ENCODE data around the gene ABHD5. TPM values are rescaled to one million over a fixed set of nuclear protein-coding genes. Genes with fewer than 3 reads are reported as not detected.

The ABHD5 gene
- total RNA-seq, 1 donor from 2014 or later, result 13.2 TPM

DNA sequence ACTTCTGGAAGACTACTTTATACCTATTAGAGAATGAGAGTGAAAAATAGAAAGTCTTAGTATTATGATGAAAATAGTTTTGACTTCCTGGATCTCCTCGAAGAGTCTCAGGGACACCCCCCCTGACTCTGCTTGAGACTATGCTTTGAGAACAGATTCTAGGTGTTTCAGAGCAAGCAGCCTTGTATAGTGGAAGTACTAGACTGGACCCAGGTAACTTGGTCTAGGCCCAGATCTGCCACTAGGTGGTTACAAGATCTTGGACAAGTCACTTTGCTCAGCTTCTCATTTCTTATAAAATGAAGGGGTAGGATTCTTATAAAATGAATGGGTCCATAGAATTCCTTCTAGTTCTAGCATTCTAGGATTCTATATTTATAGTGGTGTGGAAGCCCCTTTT lies 9.1 kb downstream of the ABHD5 start:
- H3K27me3 Mint-ChIP-seq, result no peaks in the 10 kb centered on the region
- no peak overlapping the region for H3K4me3 Mint-ChIP-seq
- H3K4me1 Mint-ChIP-seq (ENCODE audit: unreplicated experiment), result peaks cover 12% of the 10 kb centered on the region
- DNase-seq (ENCODE audit: extremely low spot score, unreplicated experiment), result no peak
- TF ChIP-seq, protein P1, sequence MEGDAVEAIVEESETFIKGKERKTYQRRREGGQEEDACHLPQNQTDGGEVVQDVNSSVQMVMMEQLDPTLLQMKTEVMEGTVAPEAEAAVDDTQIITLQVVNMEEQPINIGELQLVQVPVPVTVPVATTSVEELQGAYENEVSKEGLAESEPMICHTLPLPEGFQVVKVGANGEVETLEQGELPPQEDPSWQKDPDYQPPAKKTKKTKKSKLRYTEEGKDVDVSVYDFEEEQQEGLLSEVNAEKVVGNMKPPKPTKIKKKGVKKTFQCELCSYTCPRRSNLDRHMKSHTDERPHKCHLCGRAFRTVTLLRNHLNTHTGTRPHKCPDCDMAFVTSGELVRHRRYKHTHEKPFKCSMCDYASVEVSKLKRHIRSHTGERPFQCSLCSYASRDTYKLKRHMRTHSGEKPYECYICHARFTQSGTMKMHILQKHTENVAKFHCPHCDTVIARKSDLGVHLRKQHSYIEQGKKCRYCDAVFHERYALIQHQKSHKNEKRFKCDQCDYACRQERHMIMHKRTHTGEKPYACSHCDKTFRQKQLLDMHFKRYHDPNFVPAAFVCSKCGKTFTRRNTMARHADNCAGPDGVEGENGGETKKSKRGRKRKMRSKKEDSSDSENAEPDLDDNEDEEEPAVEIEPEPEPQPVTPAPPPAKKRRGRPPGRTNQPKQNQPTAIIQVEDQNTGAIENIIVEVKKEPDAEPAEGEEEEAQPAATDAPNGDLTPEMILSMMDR (conservative IDR thresholded peaks at IDR 0.05), result peak; percentile 42
- H3K27ac Mint-ChIP-seq, result no peak overlapping the region
- peaks cover 10% of the 10 kb centered on the region for H3K36me3 Mint-ChIP-seq
- no peaks in the 10 kb centered on the region for H3K9me3 Mint-ChIP-seq

DNA sequence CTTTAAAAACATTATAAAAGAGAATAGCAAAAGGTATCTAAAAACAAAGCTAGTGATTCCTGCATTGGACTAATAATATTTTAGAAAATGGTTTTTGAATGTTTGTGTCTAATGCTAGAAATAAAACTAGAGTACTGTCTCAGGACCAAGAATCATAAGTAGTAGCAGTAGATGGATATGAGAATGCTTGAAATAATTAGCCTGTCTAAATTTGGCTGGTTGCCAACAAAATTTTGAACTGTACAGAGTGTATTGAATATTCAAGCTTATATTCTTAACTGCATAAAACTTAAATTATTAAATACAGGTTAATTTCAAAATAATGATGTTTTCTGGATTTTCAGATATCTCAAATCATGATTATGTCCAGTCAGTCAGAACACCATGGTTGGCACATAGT lies 14.0 kb downstream of the ABHD5 start:
- no peaks in the 10 kb centered on the region for H3K4me1 Mint-ChIP-seq (ENCODE audit: unreplicated experiment)
- no peaks in the 10 kb centered on the region for H3K27me3 Mint-ChIP-seq
- no peak for DNase-seq (ENCODE audit: extremely low spot score, unreplicated experiment)
- TF ChIP-seq, protein P1 (conservative IDR thresholded peaks at IDR 0.05), result no peak
- H3K27ac Mint-ChIP-seq, result no peak overlapping the region
- no peak overlapping the region for H3K4me3 Mint-ChIP-seq
- no peaks in the 10 kb centered on the region for H3K9me3 Mint-ChIP-seq
- H3K36me3 Mint-ChIP-seq, result peaks cover 13% of the 10 kb centered on the region

DNA sequence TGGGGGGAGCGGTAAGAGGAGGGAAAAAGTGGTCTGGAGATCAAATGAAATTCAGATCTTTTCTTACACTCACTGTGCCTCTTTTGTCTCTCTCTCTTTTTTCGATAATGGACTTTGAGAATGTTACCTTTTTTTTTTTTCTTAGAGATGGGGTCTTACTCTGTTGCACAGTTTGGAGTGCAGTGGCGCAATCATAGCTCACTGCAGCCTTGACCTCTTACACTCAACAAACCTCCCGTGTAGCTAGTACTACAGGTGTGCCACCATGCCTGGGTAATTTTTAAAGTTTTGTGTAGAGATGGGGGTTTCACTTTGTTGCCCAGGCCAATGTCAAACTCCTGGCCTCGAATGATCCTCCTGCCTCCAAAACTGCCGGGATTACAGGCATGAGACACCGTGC lies 15.6 kb downstream of the ABHD5 start:
- no peaks in the 10 kb centered on the region for H3K27me3 Mint-ChIP-seq
- TF ChIP-seq, protein P1 (conservative IDR thresholded peaks at IDR 0.05), result no peak
- no peaks in the 10 kb centered on the region for H3K9me3 Mint-ChIP-seq
- H3K36me3 Mint-ChIP-seq, result peaks cover 7% of the 10 kb centered on the region
- H3K4me1 Mint-ChIP-seq (ENCODE audit: unreplicated experiment), result no peaks in the 10 kb centered on the region
- no peak overlapping the region for H3K4me3 Mint-ChIP-seq
- no peak for DNase-seq (ENCODE audit: extremely low spot score, unreplicated experiment)
- no peak overlapping the region for H3K27ac Mint-ChIP-seq

DNA sequence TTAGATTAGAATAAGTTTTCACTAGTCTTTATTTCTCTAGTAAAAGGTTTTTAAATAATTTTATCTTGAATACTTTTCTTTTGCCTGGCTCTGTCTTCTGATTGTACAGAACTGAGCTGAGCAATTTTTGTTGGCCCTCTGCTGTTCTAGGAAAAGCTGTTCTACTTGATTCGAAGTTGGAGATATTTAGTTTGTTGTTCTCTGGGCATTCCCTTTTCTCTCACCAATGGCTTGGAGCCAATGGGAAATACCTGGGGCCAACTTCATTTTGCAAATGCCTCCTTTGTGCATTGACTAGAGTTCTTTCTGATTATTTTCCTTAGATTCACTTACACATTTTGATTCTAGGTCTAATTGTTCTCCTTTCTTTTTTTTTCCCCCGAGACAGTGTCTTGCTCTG lies 16.5 kb downstream of the ABHD5 start:
- H3K4me3 Mint-ChIP-seq, result no peak overlapping the region
- H3K9me3 Mint-ChIP-seq, result no peaks in the 10 kb centered on the region
- peaks cover 15% of the 10 kb centered on the region for H3K36me3 Mint-ChIP-seq
- H3K4me1 Mint-ChIP-seq (ENCODE audit: unreplicated experiment), result no peaks in the 10 kb centered on the region
- DNase-seq (ENCODE audit: extremely low spot score, unreplicated experiment), result no peak
- H3K27ac Mint-ChIP-seq, result peak overlapping the region; percentile 81
- no peaks in the 10 kb centered on the region for H3K27me3 Mint-ChIP-seq
- TF ChIP-seq, protein P1 (conservative IDR thresholded peaks at IDR 0.05), result no peak

DNA sequence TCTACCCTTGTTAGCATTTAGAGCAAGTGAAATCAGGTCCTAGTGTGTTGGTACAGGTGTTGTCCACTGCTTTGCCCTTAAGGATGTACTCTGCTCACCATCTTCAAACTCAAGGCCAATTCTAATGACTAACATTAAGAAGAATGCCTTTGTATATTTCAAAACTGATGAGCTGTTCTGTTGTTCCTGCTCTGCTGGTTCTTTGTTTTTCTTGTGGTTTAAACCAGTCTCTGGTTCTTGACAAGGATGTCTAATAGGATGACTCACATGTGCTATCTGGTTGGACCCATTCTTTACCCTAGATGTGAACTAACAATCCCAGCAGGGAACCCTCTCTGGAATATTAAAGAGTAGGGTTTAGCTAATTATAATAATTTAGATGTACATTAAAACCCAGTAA lies 17.3 kb downstream of the ABHD5 start:
- Mint-ChIP-seq H3K4me3 (peak overlapping the region; percentile 25), H3K9me3 (no peaks in the 10 kb centered on the region), H3K27me3 (no peaks in the 10 kb centered on the region), H3K4me1 (ENCODE audit: unreplicated experiment) (no peaks in the 10 kb centered on the region), H3K27ac (peak overlapping the region; percentile 81), H3K36me3 (peaks cover 21% of the 10 kb centered on the region)
- TF ChIP-seq, protein P1 (conservative IDR thresholded peaks at IDR 0.05), result no peak
- no peak for DNase-seq (ENCODE audit: extremely low spot score, unreplicated experiment)

DNA sequence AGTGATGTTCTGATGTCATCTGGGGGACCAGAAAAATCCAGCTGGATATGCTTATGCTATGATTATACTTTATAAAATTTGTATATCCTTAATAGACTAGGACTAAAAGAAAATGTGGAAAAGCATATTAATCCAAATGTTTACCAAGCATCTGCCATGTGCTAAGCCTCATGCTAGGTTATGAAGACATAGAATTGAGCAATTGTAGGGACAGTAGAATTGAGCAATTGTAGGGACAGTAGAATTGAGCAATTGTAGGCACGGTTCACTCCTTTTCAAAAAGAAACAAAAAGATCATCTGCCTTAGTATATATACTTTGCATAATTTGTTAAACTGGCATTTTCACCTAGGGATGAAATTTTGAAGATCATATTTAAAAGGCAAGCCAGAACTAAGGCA lies 18.3 kb downstream of the ABHD5 start:
- Mint-ChIP-seq H3K27ac (peak overlapping the region; percentile 62), H3K27me3 (no peaks in the 10 kb centered on the region), H3K4me3 (no peak overlapping the region), H3K36me3 (peaks cover 27% of the 10 kb centered on the region), H3K9me3 (no peaks in the 10 kb centered on the region), H3K4me1 (ENCODE audit: unreplicated experiment) (no peaks in the 10 kb centered on the region)
- no peak for DNase-seq (ENCODE audit: extremely low spot score, unreplicated experiment)
- TF ChIP-seq, protein P1 (conservative IDR thresholded peaks at IDR 0.05), result no peak
